Suprapubic skin (tissue), 4 donors: ENCODE data around the gene RASD2. TPM values are rescaled to one million over a fixed set of nuclear protein-coding genes. Genes with fewer than 3 reads are reported as not detected.

Experiments
- DNase-seq, 2 donors: peaks; one replicate each; pipeline ENCODE4 v3.0.0-alpha.2; 2019; ENCODE audit warnings: low spot score in 2 of 2
- H3K27ac ChIP-seq: fragments of 200-600 bp; sonication (generic); one replicate; pipeline ENCODE4 v1.5.1; 2019
- H3K27me3 ChIP-seq: fragments of 200-600 bp; sonication (generic); one replicate; pipeline ENCODE4 v1.5.1; 2019
- H3K36me3 ChIP-seq: fragments of 200-600 bp; sonication (generic); one replicate; pipeline ENCODE4 v1.5.1; 2019
- H3K4me1 ChIP-seq: fragments of 200-600 bp; sonication (generic); one replicate; pipeline ENCODE4 v1.5.1; 2019
- H3K4me3 ChIP-seq: fragments of 200-600 bp; sonication (generic); one replicate; pipeline ENCODE4 v1.5.1; 2019; ENCODE audit warnings: mild to moderate bottlenecking
- H3K9me3 ChIP-seq: fragments of 200-600 bp; sonication (generic); one replicate; pipeline ENCODE4 v1.5.1; 2019
- EP300 ChIP-seq: sonication (generic); formaldehyde crosslinking; IDR thresholded peaks from one replicate; pipeline ENCODE4 v1.6.1; 2017; ENCODE audit warnings: antibody characterized with exemption
- POLR2A ChIP-seq, 2 donors: fragments of 450-650 bp; IDR thresholded peaks; one replicate each; pipeline ENCODE4 v1.6.1; 2017; ENCODE audit warnings: antibody characterized with exemption in 2 of 2, mild to moderate bottlenecking in 2 of 2, moderate library complexity in 2 of 2
- POLR2AphosphoS5 ChIP-seq, 3 donors: sonication (generic); formaldehyde crosslinking; IDR thresholded peaks; one replicate each; pipeline ENCODE4 v1.6.1; 2017; ENCODE audit warnings: antibody characterized with exemption in 3 of 3
- WGBS: methylation state at CpG from one replicate; pipeline ENCODE4 v1.1.5; 2018; 5-methylcytosine and 5-hydroxymethylcytosine counted together
- total RNA-seq, 4 donors: library from RNA; depleted of rRNA; stranded (reverse); fragments of >200 nt; gene quantifications; one replicate each; pipeline ENCODE4 v1.1.0, GENCODE V29; 2016
- TF ChIP-seq, protein P1 (sequence below), 2 donors: fragments of 200-600 bp in 1 of 2; fragments of 450-650 bp in 1 of 2; sonication (generic) in 1 of 2; IDR thresholded peaks; one replicate each; pipeline ENCODE4 v1.5.1; 2016 to 2019; ENCODE audit warnings: antibody characterized with exemption in 2 of 2, mild to moderate bottlenecking in 1 of 2, moderate library complexity in 1 of 2

The RASD2 gene
- total RNA-seq, 4 donors from 2014 or later = 0.89 to 1.7 (median 1.2) TPM

DNA sequence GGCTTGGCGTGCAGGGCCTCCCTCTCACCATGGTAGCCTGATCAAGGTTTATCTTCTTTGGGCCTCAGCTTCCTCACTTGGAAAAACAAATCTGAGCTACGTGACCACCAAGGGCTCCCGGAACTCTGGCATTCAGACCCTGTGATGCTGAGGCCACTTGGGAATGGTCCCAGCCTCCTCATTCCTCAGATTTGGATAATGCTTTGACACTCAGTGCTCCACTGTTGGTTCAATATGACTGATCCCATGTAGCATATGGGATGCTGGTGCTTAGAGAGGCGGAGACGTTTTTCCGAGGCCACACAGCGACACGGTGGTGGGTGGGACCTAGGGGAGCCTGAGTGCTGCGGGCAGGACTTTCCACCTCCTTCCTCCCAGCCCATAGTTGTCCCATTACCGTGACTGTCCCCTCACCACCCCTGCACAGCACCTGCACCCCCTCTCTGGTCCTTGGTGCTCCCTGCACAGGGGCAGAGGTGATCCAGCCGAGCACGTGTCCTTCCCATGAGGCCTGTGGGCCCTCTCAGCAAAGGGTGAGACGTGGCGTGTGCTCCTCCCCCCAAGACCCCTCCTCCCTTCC is 53.4 kb downstream of the RASD2 start:
- H3K4me3 ChIP-seq = no peak overlapping the region
- H3K27me3 ChIP-seq = no peaks in the 10 kb centered on the region
- TF ChIP-seq, protein P1, sequence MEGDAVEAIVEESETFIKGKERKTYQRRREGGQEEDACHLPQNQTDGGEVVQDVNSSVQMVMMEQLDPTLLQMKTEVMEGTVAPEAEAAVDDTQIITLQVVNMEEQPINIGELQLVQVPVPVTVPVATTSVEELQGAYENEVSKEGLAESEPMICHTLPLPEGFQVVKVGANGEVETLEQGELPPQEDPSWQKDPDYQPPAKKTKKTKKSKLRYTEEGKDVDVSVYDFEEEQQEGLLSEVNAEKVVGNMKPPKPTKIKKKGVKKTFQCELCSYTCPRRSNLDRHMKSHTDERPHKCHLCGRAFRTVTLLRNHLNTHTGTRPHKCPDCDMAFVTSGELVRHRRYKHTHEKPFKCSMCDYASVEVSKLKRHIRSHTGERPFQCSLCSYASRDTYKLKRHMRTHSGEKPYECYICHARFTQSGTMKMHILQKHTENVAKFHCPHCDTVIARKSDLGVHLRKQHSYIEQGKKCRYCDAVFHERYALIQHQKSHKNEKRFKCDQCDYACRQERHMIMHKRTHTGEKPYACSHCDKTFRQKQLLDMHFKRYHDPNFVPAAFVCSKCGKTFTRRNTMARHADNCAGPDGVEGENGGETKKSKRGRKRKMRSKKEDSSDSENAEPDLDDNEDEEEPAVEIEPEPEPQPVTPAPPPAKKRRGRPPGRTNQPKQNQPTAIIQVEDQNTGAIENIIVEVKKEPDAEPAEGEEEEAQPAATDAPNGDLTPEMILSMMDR (IDR thresholded peaks at IDR 0.05) = no peak
- no peak for TF ChIP-seq POLR2A (IDR thresholded peaks at IDR 0.05)
- no peak for TF ChIP-seq POLR2AphosphoS5 (IDR thresholded peaks at IDR 0.05)
- TF ChIP-seq EP300 = no peak
- 77% methylated on average over 14 of the region's 14 CpGs for WGBS
- DNase-seq = no peak
- H3K4me1 ChIP-seq = peaks cover 3% of the 10 kb centered on the region
- H3K36me3 ChIP-seq = no peaks in the 10 kb centered on the region
- H3K27ac ChIP-seq = no peak overlapping the region
- H3K9me3 ChIP-seq = no peaks in the 10 kb centered on the region

GRCh38 chr22:35594686-35595085 is 54.1 kb downstream of the RASD2 start:
- TF ChIP-seq, protein P1 (IDR thresholded peaks at IDR 0.05) = no peak
- TF ChIP-seq POLR2AphosphoS5 (IDR thresholded peaks at IDR 0.05) (no peak), POLR2A (IDR thresholded peaks at IDR 0.05) (no peak), EP300 (no peak)

DNA sequence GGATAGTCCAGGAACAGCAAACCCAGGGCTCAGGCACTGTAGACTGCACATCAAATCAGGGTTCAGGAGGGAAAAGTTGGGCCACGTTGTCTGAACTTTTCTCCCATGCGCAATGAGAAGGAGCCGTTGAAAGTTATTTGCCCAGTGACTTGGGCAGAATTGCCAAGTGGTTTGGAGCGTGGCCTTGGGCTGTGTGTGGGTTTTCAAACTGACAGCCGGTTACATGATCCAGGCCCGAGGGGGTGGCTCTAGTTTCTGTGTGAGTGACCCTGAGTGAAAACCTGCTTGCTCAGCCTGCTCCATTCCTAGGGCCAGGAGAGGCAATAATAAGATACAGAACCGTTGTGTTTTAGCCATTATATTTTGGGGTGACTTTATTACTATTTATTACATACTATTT is 56.2 kb downstream of the RASD2 start:
- DNase-seq = no peak
- Histone ChIP-seq H3K27me3 (no peaks in the 10 kb centered on the region), H3K9me3 (no peaks in the 10 kb centered on the region), H3K4me3 (no peak overlapping the region), H3K27ac (no peak overlapping the region), H3K36me3 (no peaks in the 10 kb centered on the region), H3K4me1 (no peaks in the 10 kb centered on the region)
- TF ChIP-seq EP300 (no peak), POLR2AphosphoS5 (IDR thresholded peaks at IDR 0.05) (no peak), POLR2A (IDR thresholded peaks at IDR 0.05) (no peak)
- TF ChIP-seq, protein P1 (IDR thresholded peaks at IDR 0.05) = no peak
- 71% methylated on average over 7 of the region's 7 CpGs for WGBS

More at GRCh38 chr22:35594686-35595085, 54.1 kb downstream of the RASD2 start:
- no peak overlapping the region for H3K27ac ChIP-seq
- H3K9me3 ChIP-seq = no peaks in the 10 kb centered on the region
- H3K27me3 ChIP-seq = no peaks in the 10 kb centered on the region
- WGBS = 82% methylated on average over 5 of the region's 5 CpGs
- H3K36me3 ChIP-seq = no peaks in the 10 kb centered on the region
- no peak overlapping the region for H3K4me3 ChIP-seq
- no peaks in the 10 kb centered on the region for H3K4me1 ChIP-seq
- no peak for DNase-seq

- H3K9me3 ChIP-seq = no peaks in the 10 kb centered on the region
- no peaks in the 10 kb centered on the region for H3K36me3 ChIP-seq
- H3K27ac ChIP-seq = no peak overlapping the region
- H3K4me1 ChIP-seq = peaks cover 4% of the 10 kb centered on the region
- 95% methylated on average over 8 of the region's 16 CpGs for WGBS
- DNase-seq = no peak
- no peak overlapping the region for H3K4me3 ChIP-seq
- H3K27me3 ChIP-seq = no peaks in the 10 kb centered on the region
- TF ChIP-seq EP300 = no peak
- TF ChIP-seq POLR2AphosphoS5 (IDR thresholded peaks at IDR 0.05) = no peak
- TF ChIP-seq, protein P1 (IDR thresholded peaks at IDR 0.05) = no peak
Measured at GRCh38 chr22:35597692-35598395, 57.2 kb downstream of the RASD2 start.

DNA sequence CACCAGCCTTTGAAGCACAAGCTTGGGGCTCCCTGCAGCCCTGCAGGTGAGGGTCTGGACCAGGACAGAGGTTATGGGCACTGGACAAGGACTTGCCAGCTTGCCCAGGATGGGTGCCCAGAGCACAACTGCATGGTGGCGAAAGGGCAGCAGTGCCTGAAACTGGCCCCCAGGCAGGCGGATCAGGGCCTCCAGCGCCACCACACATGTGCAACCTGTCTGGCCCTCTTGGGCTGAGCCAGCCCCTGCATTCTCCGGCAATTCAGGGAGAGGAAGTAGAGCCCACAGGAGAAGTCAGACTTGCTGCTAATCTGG is 57.7 kb downstream of the RASD2 start:
- Histone ChIP-seq H3K4me3 (no peak overlapping the region), H3K27me3 (no peaks in the 10 kb centered on the region), H3K9me3 (no peaks in the 10 kb centered on the region), H3K4me1 (peaks cover 4% of the 10 kb centered on the region), H3K36me3 (no peaks in the 10 kb centered on the region), H3K27ac (no peak overlapping the region)
- WGBS = 89% methylated on average over 3 of the region's 4 CpGs
- TF ChIP-seq EP300 = no peak
- no peak for TF ChIP-seq POLR2AphosphoS5 (IDR thresholded peaks at IDR 0.05)
- TF ChIP-seq, protein P1 (IDR thresholded peaks at IDR 0.05) = no peak
- no peak for TF ChIP-seq POLR2A (IDR thresholded peaks at IDR 0.05)
- DNase-seq = no peak
